ENCODE measurements around the gene CAPN10.

The CAPN10 gene

DNA sequence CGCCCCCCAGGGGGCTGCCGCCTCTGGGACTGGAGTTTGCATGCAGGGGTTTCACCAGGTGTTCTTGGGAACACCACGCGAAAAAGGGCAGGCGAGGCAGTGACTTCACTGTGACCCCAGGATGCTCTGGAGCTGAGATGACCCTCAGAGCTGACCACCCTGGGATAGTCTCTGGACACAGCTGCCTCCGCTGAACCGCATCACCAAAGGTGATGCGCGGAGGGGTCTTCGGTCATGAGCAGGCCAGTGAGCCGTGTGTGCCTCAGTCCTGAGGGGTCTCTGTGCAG is 56.2 kb downstream of the CAPN10 start:
- TF ChIP-seq TCF12 (IDR thresholded peaks at IDR 0.05; ENCODE audit: low read depth) (no peak), REST (IDR thresholded peaks at IDR 0.05; ENCODE audit: low read depth) (no peak), EGR1 (IDR thresholded peaks at IDR 0.05) (no peak)

DNA sequence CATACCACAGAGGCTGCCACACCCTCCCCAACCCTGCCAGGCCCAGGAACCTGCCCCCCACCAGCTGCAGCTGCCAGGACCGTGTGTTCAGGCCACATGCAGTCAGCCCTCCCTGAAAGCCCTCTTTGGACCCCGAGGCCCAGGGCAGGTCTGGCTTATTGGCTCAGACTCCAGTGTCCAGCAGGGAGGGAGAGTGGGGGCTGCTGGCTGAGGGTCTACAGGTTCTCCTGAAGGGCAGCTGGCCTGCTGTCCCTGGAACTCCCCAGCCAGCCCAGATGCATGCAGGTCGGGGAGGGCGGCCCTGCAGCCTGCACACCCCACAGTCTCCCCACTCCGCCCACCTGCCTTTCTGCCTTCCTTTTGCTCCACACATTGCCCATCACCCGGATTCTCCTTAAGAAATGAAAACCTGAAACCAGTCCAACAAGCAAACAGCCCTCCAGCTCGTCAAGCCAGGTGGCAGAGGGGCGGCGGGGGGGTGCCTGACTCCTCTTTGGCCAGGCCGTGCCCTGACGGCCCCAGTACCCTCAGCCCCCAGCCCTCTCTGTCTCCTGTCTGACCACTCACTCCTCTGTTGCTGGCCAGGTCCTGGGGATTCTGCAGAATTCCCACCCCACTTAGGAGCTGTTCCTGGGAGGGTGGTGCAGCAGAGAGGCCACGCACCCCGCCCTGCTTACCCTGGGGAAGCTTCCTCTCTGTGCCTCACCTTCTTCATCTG is 56.7 kb downstream of the CAPN10 start:
- TF ChIP-seq RAD21 (IDR thresholded peaks at IDR 0.05; ENCODE audit: low read depth) (no peak), EP300 (IDR thresholded peaks at IDR 0.05; ENCODE audit: borderline replicate concordance) (no peak), TCF12 (IDR thresholded peaks at IDR 0.05; ENCODE audit: low read depth) (no peak), ZBTB7A (IDR thresholded peaks at IDR 0.05; ENCODE audit: low read depth) (no peak), REST (IDR thresholded peaks at IDR 0.05; ENCODE audit: low read depth) (no peak), FOXM1 (IDR thresholded peaks at IDR 0.05; ENCODE audit: borderline replicate concordance, low read depth) (no peak)

GRCh38 chr2:240643811-240644150 is 57.2 kb downstream of the CAPN10 start:
- TF ChIP-seq EGR1 (IDR thresholded peaks at IDR 0.05) (no peak), YY1 (IDR thresholded peaks at IDR 0.05; ENCODE audit: low read depth) (no peak), CREB1 (IDR thresholded peaks at IDR 0.05; ENCODE audit: low read depth) (no peak), TCF12 (IDR thresholded peaks at IDR 0.05; ENCODE audit: low read depth) (no peak), REST (IDR thresholded peaks at IDR 0.05; ENCODE audit: low read depth) (no peak), ZBTB7A (IDR thresholded peaks at IDR 0.05; ENCODE audit: low read depth) (no peak), NFIC (IDR thresholded peaks at IDR 0.05) (no peak)
- TF ChIP-seq, protein P1, sequence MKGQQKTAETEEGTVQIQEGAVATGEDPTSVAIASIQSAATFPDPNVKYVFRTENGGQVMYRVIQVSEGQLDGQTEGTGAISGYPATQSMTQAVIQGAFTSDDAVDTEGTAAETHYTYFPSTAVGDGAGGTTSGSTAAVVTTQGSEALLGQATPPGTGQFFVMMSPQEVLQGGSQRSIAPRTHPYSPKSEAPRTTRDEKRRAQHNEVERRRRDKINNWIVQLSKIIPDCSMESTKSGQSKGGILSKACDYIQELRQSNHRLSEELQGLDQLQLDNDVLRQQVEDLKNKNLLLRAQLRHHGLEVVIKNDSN (IDR thresholded peaks at IDR 0.05) = no peak

GRCh38 chr2:240644171-240644651 is 57.7 kb downstream of the CAPN10 start:
- TF ChIP-seq YY1 (IDR thresholded peaks at IDR 0.05; ENCODE audit: low read depth) (no peak), ZBTB7A (IDR thresholded peaks at IDR 0.05; ENCODE audit: low read depth) (no peak), FOXM1 (IDR thresholded peaks at IDR 0.05; ENCODE audit: borderline replicate concordance, low read depth) (no peak), TEAD4 (IDR thresholded peaks at IDR 0.05) (no peak), MAX (IDR thresholded peaks at IDR 0.05) (no peak), CEBPB (IDR thresholded peaks at IDR 0.05) (no peak), NFIC (IDR thresholded peaks at IDR 0.05) (no peak), EP300 (IDR thresholded peaks at IDR 0.05; ENCODE audit: borderline replicate concordance) (no peak), CREB1 (IDR thresholded peaks at IDR 0.05; ENCODE audit: low read depth) (no peak), REST (IDR thresholded peaks at IDR 0.05; ENCODE audit: low read depth) (no peak), TAF1 (IDR thresholded peaks at IDR 0.05; ENCODE audit: low read depth) (no peak), EGR1 (IDR thresholded peaks at IDR 0.05) (no peak), RAD21 (IDR thresholded peaks at IDR 0.05; ENCODE audit: low read depth) (no peak)

Measured in Ishikawa (cell line).